ENCODE results near the gene ZEB1.
"Not testable (repeated sequence)": the region's sequence is repeated elsewhere in the genome, so short reads cannot be mapped to it uniquely, and the experiment has no call there.

ZEB1 gene

GRCh38 chr10:31362023-31362641, 43.1 kb downstream of the ZEB1 start:
- no peaks in the 10 kb centered on the region for H3K36me3 ChIP-seq
- no peak overlapping the region for H3K27ac ChIP-seq
- no peak for DNase-seq
- TF ChIP-seq, protein P1, sequence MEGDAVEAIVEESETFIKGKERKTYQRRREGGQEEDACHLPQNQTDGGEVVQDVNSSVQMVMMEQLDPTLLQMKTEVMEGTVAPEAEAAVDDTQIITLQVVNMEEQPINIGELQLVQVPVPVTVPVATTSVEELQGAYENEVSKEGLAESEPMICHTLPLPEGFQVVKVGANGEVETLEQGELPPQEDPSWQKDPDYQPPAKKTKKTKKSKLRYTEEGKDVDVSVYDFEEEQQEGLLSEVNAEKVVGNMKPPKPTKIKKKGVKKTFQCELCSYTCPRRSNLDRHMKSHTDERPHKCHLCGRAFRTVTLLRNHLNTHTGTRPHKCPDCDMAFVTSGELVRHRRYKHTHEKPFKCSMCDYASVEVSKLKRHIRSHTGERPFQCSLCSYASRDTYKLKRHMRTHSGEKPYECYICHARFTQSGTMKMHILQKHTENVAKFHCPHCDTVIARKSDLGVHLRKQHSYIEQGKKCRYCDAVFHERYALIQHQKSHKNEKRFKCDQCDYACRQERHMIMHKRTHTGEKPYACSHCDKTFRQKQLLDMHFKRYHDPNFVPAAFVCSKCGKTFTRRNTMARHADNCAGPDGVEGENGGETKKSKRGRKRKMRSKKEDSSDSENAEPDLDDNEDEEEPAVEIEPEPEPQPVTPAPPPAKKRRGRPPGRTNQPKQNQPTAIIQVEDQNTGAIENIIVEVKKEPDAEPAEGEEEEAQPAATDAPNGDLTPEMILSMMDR (IDR thresholded peaks at IDR 0.05; ENCODE audit: low read depth, low read length): no peak
- no peaks in the 10 kb centered on the region for H3K9me3 ChIP-seq (ENCODE audit: severe bottlenecking)
- H3K27me3 ChIP-seq (ENCODE audit: insufficient read depth, low read depth, severe bottlenecking): no peaks in the 10 kb centered on the region
- H3K4me3 ChIP-seq (ENCODE audit: low read depth, low read length): no peak overlapping the region

DNA sequence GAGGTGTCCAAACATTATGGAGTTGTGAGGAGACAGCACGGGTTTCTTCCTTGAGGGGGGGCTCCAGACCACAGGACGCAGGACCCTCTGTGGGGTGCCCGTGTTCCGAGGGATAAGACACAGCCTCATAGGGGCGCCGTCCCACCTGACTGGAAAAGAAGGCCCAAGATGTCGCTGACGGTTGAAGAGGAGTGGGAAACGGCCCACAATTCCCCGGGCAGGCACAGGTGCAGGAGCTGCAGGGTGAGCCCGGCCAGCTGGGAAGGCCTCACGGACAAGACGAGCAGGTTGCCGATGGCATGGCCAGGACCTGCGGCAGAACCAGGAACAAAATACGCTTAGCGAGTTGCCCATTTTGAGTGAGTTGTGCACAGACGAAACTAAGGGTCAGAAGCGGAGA, 44.7 kb downstream of the ZEB1 start:
- H3K27me3 ChIP-seq (ENCODE audit: insufficient read depth, low read depth, severe bottlenecking); H3K27ac ChIP-seq; H3K36me3 ChIP-seq; H3K4me3 ChIP-seq (ENCODE audit: low read depth, low read length); DNase-seq; H3K9me3 ChIP-seq (ENCODE audit: severe bottlenecking): not testable (repeated sequence)

DNA sequence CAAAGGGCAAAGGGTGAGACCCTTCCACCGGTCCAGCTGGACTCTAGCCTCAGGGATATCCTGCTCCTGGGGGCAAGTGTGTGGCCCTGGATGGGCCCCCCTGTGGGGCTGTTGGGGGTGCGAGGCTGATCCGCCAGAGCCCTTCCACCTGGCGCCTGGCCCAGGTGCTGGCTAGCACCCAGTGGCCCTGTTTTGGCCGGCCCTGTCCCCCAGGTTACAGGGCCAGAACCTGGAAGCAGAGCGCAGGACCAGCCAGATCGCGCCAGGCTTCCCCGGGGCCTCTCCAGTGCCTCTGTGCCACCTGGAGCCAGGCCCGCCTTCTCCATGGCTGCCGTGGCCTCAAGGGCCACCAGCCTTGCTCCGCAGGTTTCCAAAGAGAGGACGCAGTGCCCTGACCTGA, 45.2 kb downstream of the ZEB1 start:
- H3K36me3 ChIP-seq; H3K27ac ChIP-seq; H3K9me3 ChIP-seq (ENCODE audit: severe bottlenecking); H3K27me3 ChIP-seq (ENCODE audit: insufficient read depth, low read depth, severe bottlenecking); DNase-seq; H3K4me3 ChIP-seq (ENCODE audit: low read depth, low read length): not testable (repeated sequence)

DNA sequence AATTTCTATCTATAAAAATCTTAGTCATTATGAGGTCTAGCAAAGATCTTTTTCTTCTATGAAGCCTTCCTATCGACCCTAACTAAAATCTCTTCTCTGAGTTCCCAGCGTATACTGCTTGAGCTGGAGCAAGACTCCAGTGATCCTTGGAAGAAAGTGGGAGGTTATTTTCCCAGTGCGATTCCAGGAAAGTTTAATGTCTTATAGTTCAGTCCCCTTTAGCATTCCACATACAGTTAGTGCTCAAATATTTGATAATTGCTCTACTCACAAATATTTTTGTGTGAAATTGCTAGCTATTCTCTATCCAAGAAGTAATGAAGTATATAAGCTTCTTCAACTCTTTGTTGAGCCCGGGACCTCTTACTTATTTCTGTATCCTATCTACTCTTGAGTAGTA, 47.7 kb downstream of the ZEB1 start:
- Histone ChIP-seq H3K9me3 (ENCODE audit: severe bottlenecking) (no peaks in the 10 kb centered on the region), H3K4me3 (ENCODE audit: low read depth, low read length) (no peak overlapping the region), H3K36me3 (no peaks in the 10 kb centered on the region), H3K27me3 (ENCODE audit: insufficient read depth, low read depth, severe bottlenecking) (no peaks in the 10 kb centered on the region), H3K27ac (no peak overlapping the region)
- TF ChIP-seq, protein P1 (IDR thresholded peaks at IDR 0.05; ENCODE audit: low read depth, low read length): no peak
- no peak for DNase-seq

- Histone ChIP-seq H3K27me3 (ENCODE audit: insufficient read depth, low read depth, severe bottlenecking) (no peaks in the 10 kb centered on the region), H3K4me3 (ENCODE audit: low read depth, low read length) (no peak overlapping the region), H3K9me3 (ENCODE audit: severe bottlenecking) (no peaks in the 10 kb centered on the region), H3K36me3 (no peaks in the 10 kb centered on the region), H3K27ac (no peak overlapping the region)
- TF ChIP-seq, protein P1 (IDR thresholded peaks at IDR 0.05; ENCODE audit: low read depth, low read length): no peak
- DNase-seq: no peak
Observed at GRCh38 chr10:31368724-31369123, 49.7 kb downstream of the ZEB1 start.

GRCh38 chr10:31372439-31372838, 53.4 kb downstream of the ZEB1 start:
- H3K4me3 ChIP-seq (ENCODE audit: low read depth, low read length): no peak overlapping the region
- no peak for DNase-seq
- TF ChIP-seq, protein P1 (IDR thresholded peaks at IDR 0.05; ENCODE audit: low read depth, low read length): no peak
- H3K27ac ChIP-seq: no peak overlapping the region
- H3K27me3 ChIP-seq (ENCODE audit: insufficient read depth, low read depth, severe bottlenecking): no peaks in the 10 kb centered on the region
- H3K36me3 ChIP-seq: no peaks in the 10 kb centered on the region
- no peaks in the 10 kb centered on the region for H3K9me3 ChIP-seq (ENCODE audit: severe bottlenecking)

- H3K4me3 ChIP-seq (ENCODE audit: low read depth, low read length): no peak overlapping the region
- no peak for DNase-seq
- no peaks in the 10 kb centered on the region for H3K9me3 ChIP-seq (ENCODE audit: severe bottlenecking)
- no peaks in the 10 kb centered on the region for H3K27me3 ChIP-seq (ENCODE audit: insufficient read depth, low read depth, severe bottlenecking)
- TF ChIP-seq, protein P1 (IDR thresholded peaks at IDR 0.05; ENCODE audit: low read depth, low read length): no peak
- H3K36me3 ChIP-seq: no peaks in the 10 kb centered on the region
- H3K27ac ChIP-seq: no peak overlapping the region
Observed at GRCh38 chr10:31374146-31374696, 55.2 kb downstream of the ZEB1 start.

Measured in WERI-Rb-1 (cell line).